A549 (cell line): ENCODE data around the gene ROBO1. TPM values are rescaled to one million over a fixed set of nuclear protein-coding genes. Genes with fewer than 3 reads are reported as not detected.

Experiments
- ATAC-seq, 2 experiments: fragments of 200-7000 bp in 1 of 2; fragments of >200 bp in 1 of 2; cut with Nextera tagmentation in 1 of 2; cut with Tn5 transposase in 1 of 2; 3 replicates each; pipeline versions ENCODE4 v1.8.0 to v1.9.1; 2018 to 2020; ENCODE audit warnings: mild to moderate bottlenecking in 1 of 2, moderate library complexity in 1 of 2
- CTCF ChIA-PET: fragments of 300-600 bp; sonication (Branson Sonifier 250); formaldehyde crosslinking; extraction: SDS; loops from one replicate; lab custom pipeline; 2021; ENCODE audit warnings: antibody characterized with exemption, inconsistent platforms; lab: Yijun Ruan, JAX
- POLR2A ChIA-PET: fragments of 350-600 bp; formaldehyde crosslinking; extraction: SDS; loops from one replicate; lab custom pipeline; 2021; ENCODE audit warnings: antibody characterized with exemption, inconsistent platforms; lab: Yijun Ruan, JAX
- DNase-seq, 2 experiments: peaks; one replicate each; pipeline versions ENCODE4 v3.0.0 to v3.0.0-alpha.2; 2011 to 2016; ENCODE audit warnings: low read depth in 1 of 2, low spot score in 1 of 2
- FAIRE-seq: peaks from 2 replicates; lab custom pipeline; 2011; peaks lifted over from hg19 to GRCh38; lab: Jason Lieb, UNC
- H3K27ac ChIP-seq, 2 experiments: fragments of >200 bp; sonication (Bioruptor Twin); formaldehyde crosslinking; 3 replicates each; pipeline ENCODE4 v1.5.1; 2016 to 2017
- H3K4me1 ChIP-seq: fragments of >200 bp; sonication (Bioruptor Twin); formaldehyde crosslinking; 3 replicates; pipeline ENCODE4 v1.6.1; 2016
- H3K4me2 ChIP-seq: fragments of >200 bp; sonication (Bioruptor Twin); formaldehyde crosslinking; 3 replicates; pipeline ENCODE4 v1.6.1; 2016
- H3K4me3 ChIP-seq: fragments of >200 bp; sonication (Bioruptor Twin); formaldehyde crosslinking; 3 replicates; pipeline ENCODE4 v1.5.1; 2016
- H3K9me3 ChIP-seq: fragments of >200 bp; sonication (Bioruptor Twin); formaldehyde crosslinking; 3 replicates; pipeline ENCODE4 v1.6.1; 2016
- BHLHE40 ChIP-seq: IDR thresholded peaks from 2 replicates; pipeline ENCODE4 v1.6.1; 2012; ENCODE audit warnings: low read depth, low read length, inconsistent platforms
- CBX2 ChIP-seq: fragments of 200-600 bp; sonication (generic); IDR thresholded peaks from 2 replicates; pipeline ENCODE4 v1.6.1; 2016; ENCODE audit warnings: low read depth, mild to moderate bottlenecking, borderline replicate concordance
- CBX8 ChIP-seq: fragments of 200-600 bp; sonication (generic); IDR thresholded peaks from 2 replicates; pipeline ENCODE4 v1.6.1; 2016
- CEBPB ChIP-seq, 2 experiments: fragments of >200 bp in 1 of 2; sonication (Bioruptor Twin) in 1 of 2; formaldehyde crosslinking in 1 of 2; IDR thresholded peaks; 2 replicates each; pipeline ENCODE4 v1.6.1; 2012 to 2016
- CHD4 ChIP-seq: fragments of 200-600 bp; sonication (generic); IDR thresholded peaks from 2 replicates; pipeline ENCODE4 v1.6.1; 2016; ENCODE audit warnings: antibody characterized with exemption, mild to moderate bottlenecking, borderline replicate concordance
- E2F6 ChIP-seq: IDR thresholded peaks from 2 replicates; pipeline ENCODE4 v1.6.1; 2012; ENCODE audit warnings: low read depth, borderline replicate concordance
- EHF ChIP-seq: fragments of 250-450 bp; sonication (Bioruptor Pico); IDR thresholded peaks from 2 replicates; pipeline ENCODE4 v1.5.0; 2020; ENCODE audit warnings: mild to moderate bottlenecking
- ELK1 ChIP-seq: fragments of 150-350 bp; IDR thresholded peaks from 2 replicates; pipeline ENCODE4 v1.6.1; 2014; ENCODE audit warnings: low read depth, mild to moderate bottlenecking, low read length
- EP300 ChIP-seq, 2 experiments: fragments of >200 bp; sonication (Bioruptor Twin); formaldehyde crosslinking; IDR thresholded peaks; 2 replicates in 1 of 2; 3 replicates in 1 of 2; pipeline ENCODE4 v1.6.1; 2016 to 2017
- ESRRA ChIP-seq: fragments of 150-350 bp; IDR thresholded peaks from 2 replicates; pipeline ENCODE4 v1.6.1; 2014; ENCODE audit warnings: mild to moderate bottlenecking, low read length, borderline replicate concordance
- FOSB ChIP-seq: fragments of 250-450 bp; sonication (Bioruptor Pico); IDR thresholded peaks from 2 replicates; pipeline ENCODE4 v1.5.0; 2020; ENCODE audit warnings: mild to moderate bottlenecking, moderate library complexity
- FOSL2 ChIP-seq, 2 experiments: fragments of 450-650 bp in 1 of 2; fragments of >200 bp in 1 of 2; sonication (Bioruptor Twin) in 1 of 2; formaldehyde crosslinking; IDR thresholded peaks; 2 replicates each; pipeline versions ENCODE4 v1.5.0 to v1.6.1; 2016 to 2020; ENCODE audit warnings: mild to moderate bottlenecking in 1 of 2, moderate library complexity in 1 of 2
- GATA3 ChIP-seq: IDR thresholded peaks from 2 replicates; pipeline ENCODE4 v1.6.1; 2012; ENCODE audit warnings: borderline replicate concordance
- HDAC2 ChIP-seq: fragments of 200-600 bp; sonication (generic); IDR thresholded peaks from 2 replicates; pipeline ENCODE4 v1.6.1; 2016
- HES2 ChIP-seq: fragments of >200 bp; sonication (Bioruptor Twin); formaldehyde crosslinking; IDR thresholded peaks from 2 replicates; pipeline ENCODE4 v1.6.1; 2016
- HOXA7 ChIP-seq: fragments of 250-450 bp; sonication (Bioruptor Pico); IDR thresholded peaks from 2 replicates; pipeline ENCODE4 v1.5.0; 2020; ENCODE audit warnings: mild to moderate bottlenecking, moderate library complexity
- HOXB13 ChIP-seq: fragments of 250-450 bp; sonication (Bioruptor Pico); IDR thresholded peaks from 2 replicates; pipeline ENCODE4 v1.5.0; 2020; ENCODE audit warnings: low read depth, mild to moderate bottlenecking, moderate library complexity
- JUN ChIP-seq, 2 experiments: fragments of >200 bp; sonication (Bioruptor Twin); formaldehyde crosslinking; IDR thresholded peaks; 2 replicates in 1 of 2; 3 replicates in 1 of 2; pipeline ENCODE4 v1.6.1; 2016 to 2017
- JUNB ChIP-seq: fragments of >200 bp; sonication (Bioruptor Twin); formaldehyde crosslinking; IDR thresholded peaks from 2 replicates; pipeline ENCODE4 v1.6.1; 2016
- MYC ChIP-seq: IDR thresholded peaks from 2 replicates; pipeline ENCODE4 v1.6.1; 2012; ENCODE audit warnings: mild to moderate bottlenecking, inconsistent platforms, low read length, improper control_type of control experiment, borderline replicate concordance
- NFE2L2 ChIP-seq: fragments of 150-350 bp; conservative IDR thresholded peaks from 2 replicates; pipeline ENCODE4 v1.6.1; 2014; ENCODE audit warnings: low read length
- NR3C1 ChIP-seq: fragments of >200 bp; sonication (Bioruptor Twin); formaldehyde crosslinking; IDR thresholded peaks from 3 replicates; pipeline ENCODE4 v1.6.1; 2017
- RAD21 ChIP-seq, 2 experiments: fragments of >200 bp in 1 of 2; sonication (Bioruptor Twin) in 1 of 2; formaldehyde crosslinking in 1 of 2; IDR thresholded peaks in 1 of 2; conservative IDR thresholded peaks in 1 of 2; 2 replicates in 1 of 2; 3 replicates in 1 of 2; pipeline ENCODE4 v1.6.1; 2012 to 2018; ENCODE audit warnings: inconsistent platforms in 1 of 2
- RARB ChIP-seq: fragments of 250-450 bp; sonication (Bioruptor Pico); IDR thresholded peaks from 2 replicates; pipeline ENCODE4 v1.8.0; 2021; ENCODE audit warnings: mild to moderate bottlenecking, moderate library complexity
- RCOR1 ChIP-seq: fragments of 150-350 bp; IDR thresholded peaks from 2 replicates; pipeline ENCODE4 v1.6.1; 2014; ENCODE audit warnings: antibody characterized with exemption, low read length, low read depth
- RNF2 ChIP-seq: fragments of 200-600 bp; sonication (generic); IDR thresholded peaks from 2 replicates; pipeline ENCODE4 v1.6.1; 2016; ENCODE audit warnings: low read depth, mild to moderate bottlenecking, antibody characterized with exemption, moderate library complexity, borderline replicate concordance
- TP53 ChIP-seq: fragments of 250-450 bp; sonication (Bioruptor Pico); IDR thresholded peaks from 2 replicates; pipeline ENCODE4 v1.5.0; 2021; ENCODE audit warnings: mild to moderate bottlenecking, moderate library complexity
- ZC3H11A ChIP-seq: fragments of 450-650 bp; IDR thresholded peaks from 2 replicates; pipeline ENCODE4 v1.6.1; 2014; ENCODE audit warnings: antibody characterized with exemption, mild to moderate bottlenecking
- ZFP36 ChIP-seq: fragments of 450-650 bp; IDR thresholded peaks from 2 replicates; pipeline ENCODE4 v1.6.1; 2014; ENCODE audit warnings: borderline replicate concordance; ENCODE audit not compliant: partially characterized antibody
- ZNF302 ChIP-seq: fragments of 250-450 bp; sonication (Bioruptor Pico); IDR thresholded peaks from 2 replicates; pipeline ENCODE4 v1.9.0; 2021; ENCODE audit warnings: inconsistent platforms, mild to moderate bottlenecking, moderate library complexity
- WGBS: methylation state at CpG from one replicate; pipeline ENCODE4 v1.1.6; 2017; ENCODE audit errors: missing lambda C conversion rate; 5-methylcytosine and 5-hydroxymethylcytosine counted together
- polyA plus RNA-seq, 4 experiments: library from polyadenylated mRNA; depleted of rRNA in 3 of 4; stranded (reverse); fragments of >200 nt; fragmentation: RNase III in 1 of 4; extraction: RNeasy Plus Mini Kit Qiagen cat#74134 plus additional on column Dnase treatment in 1 of 4; gene quantifications; 2 replicates in 3 of 4; 3 replicates in 1 of 4; pipeline ENCODE4 v1.2.3, GENCODE V29; 2011 to 2017

The ROBO1 gene
- polyA plus RNA-seq, 2 of the 4 experiments (the other 2 are of a cell fraction): 25.3 to 35.6 TPM

GRCh38 chr3:78762121-78762520 lies 1005.7 kb downstream of the ROBO1 start:
- no peak overlapping the region for H3K27ac ChIP-seq
- no peak for FAIRE-seq
- H3K4me2 ChIP-seq: no peak overlapping the region
- ChIA-PET CTCF (no interaction called here), POLR2A (no interaction called here)
- H3K4me1 ChIP-seq: no peaks in the 10 kb centered on the region
- WGBS: 32% methylated on average over 1 of the region's 1 CpG
- no peak for DNase-seq
- no peak overlapping the region for H3K4me3 ChIP-seq
- TF ChIP-seq ZFP36: no peak
- no peak for TF ChIP-seq NR3C1
- TF ChIP-seq HES2: no peak
- no peak for TF ChIP-seq HDAC2
- TF ChIP-seq HOXB13 (CRISPR knock-in tag): no peak
- no peak for TF ChIP-seq FOSB (CRISPR knock-in tag)
- TF ChIP-seq EP300 (IDR thresholded peaks at IDR 0.05): no peak
- TF ChIP-seq, all 56 proteins: peak for 0
- H3K9me3 ChIP-seq: no peaks in the 10 kb centered on the region
- ATAC-seq: no peak

- ATAC-seq: no peak
- POLR2A ChIA-PET: no interaction called here
- WGBS: 49% methylated on average over 2 of the region's 2 CpGs
- no peak for FAIRE-seq
- no peak for TF ChIP-seq FOSL2 (IDR thresholded peaks at IDR 0.05)
- TF ChIP-seq FOSL2 (CRISPR knock-in tag; IDR thresholded peaks at IDR 0.05): no peak
- no peak for TF ChIP-seq CBX8
- TF ChIP-seq RCOR1: no peak
- no peak for TF ChIP-seq CHD4
- TF ChIP-seq MYC: no peak
- TF ChIP-seq RNF2: no peak
- no peak for TF ChIP-seq E2F6
- no peak for TF ChIP-seq RARB (CRISPR knock-in tag)
- no peak for TF ChIP-seq HOXA7 (CRISPR knock-in tag)
- no peak for TF ChIP-seq ELK1
- TF ChIP-seq ZNF302 (CRISPR knock-in tag): no peak
- no peak for TF ChIP-seq BHLHE40
- TF ChIP-seq, all 56 proteins: peak for 0
- CTCF ChIA-PET: no interaction called here
- H3K4me1 ChIP-seq: no peaks in the 10 kb centered on the region
- H3K9me3 ChIP-seq: no peaks in the 10 kb centered on the region
- H3K4me2 ChIP-seq: no peak overlapping the region
- no peak for DNase-seq
- H3K27ac ChIP-seq: no peak overlapping the region
- no peak overlapping the region for H3K4me3 ChIP-seq
Observed at GRCh38 chr3:78761126-78761525, 1006.7 kb downstream of the ROBO1 start.

GRCh38 chr3:78757731-78758130 lies 1010.1 kb downstream of the ROBO1 start:
- no peak overlapping the region for H3K4me2 ChIP-seq
- TF ChIP-seq CBX8 (no peak), ESRRA (no peak), JUN (IDR thresholded peaks at IDR 0.05) (no peak), RARB (CRISPR knock-in tag) (no peak), TP53 (CRISPR knock-in tag) (no peak), RCOR1 (no peak), ZC3H11A (no peak), RAD21 (conservative IDR thresholded peaks at IDR 0.05 in 1 of 2, IDR thresholded peaks at IDR 0.05 in 1 of 2) (no peak), EP300 (IDR thresholded peaks at IDR 0.05) (no peak), NFE2L2 (no peak), JUNB (no peak), GATA3 (no peak), EHF (CRISPR knock-in tag) (no peak), CBX2 (no peak), CEBPB (IDR thresholded peaks at IDR 0.05) (no peak), MYC (no peak), HOXA7 (CRISPR knock-in tag) (no peak)
- H3K4me3 ChIP-seq: no peak overlapping the region
- peaks cover 5% of the 10 kb centered on the region; the same call in 2 of the 3 replicates for H3K4me1 ChIP-seq
- ChIA-PET CTCF (no interaction called here), POLR2A (no interaction called here)
- ATAC-seq (no peak), DNase-seq (no peak), FAIRE-seq (no peak)
- no peak overlapping the region for H3K27ac ChIP-seq
- WGBS: 62% methylated on average over 4 of the region's 4 CpGs
- H3K9me3 ChIP-seq: no peaks in the 10 kb centered on the region
